K562 (cell line): Measurements from ENCODE around the gene POLK.

Experiments
- ZNF121 ChIP-seq: sonication (generic); formaldehyde crosslinking; conservative IDR thresholded peaks from 2 replicates; pipeline ENCODE4 v1.8.0; 2022; ENCODE audit warnings: missing genetic modification reagents
- ZNF253 ChIP-seq: fragments of 250-450 bp; sonication (Bioruptor Pico); conservative IDR thresholded peaks from 2 replicates; pipeline ENCODE4 v1.6.1; 2021; ENCODE audit warnings: mild to moderate bottlenecking

DNA sequence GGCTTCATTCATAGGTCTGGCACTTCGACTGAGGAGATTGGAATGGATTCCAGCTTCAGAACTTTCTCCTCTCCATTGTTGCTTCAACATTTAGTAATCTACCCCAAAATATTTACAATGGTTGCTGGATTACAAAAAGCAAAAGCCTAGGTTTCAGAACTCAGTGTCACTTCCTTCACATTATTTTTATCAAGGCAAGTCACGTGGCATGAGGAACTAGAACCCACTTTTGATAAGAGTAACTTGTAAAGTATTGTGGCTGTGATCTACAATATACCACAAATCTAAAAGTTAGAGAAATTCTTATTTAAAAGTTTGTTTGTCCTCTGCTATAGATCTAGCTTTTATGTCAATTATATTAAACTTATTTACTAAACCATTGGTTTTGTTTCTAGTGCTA lies 59.9 kb downstream of the POLK start:
- no peak for TF ChIP-seq ZNF253 (CRISPR knock-in tag)
- no peak for TF ChIP-seq ZNF121 (CRISPR knock-in tag)
